Spleen (tissue), 7 donors: Measurements from ENCODE around the gene ZNF578.

Experiments used
- CTCF ChIP-seq, 11 experiments: fragments of 200-600 bp in 7 of 11; fragments of 450-650 bp in 4 of 11; sonication (generic) in 4 of 11; IDR thresholded peaks in 8 of 11; conservative IDR thresholded peaks in 3 of 11; 1 replicate in 7 of 11; 2 replicates in 4 of 11; pipeline versions ENCODE4 v1.4.0 to v1.8.0; 2016 to 2021; ENCODE audit warnings: antibody characterized with exemption in 11 of 11, inconsistent platforms in 4 of 11, mild to moderate bottlenecking in 1 of 11
- POLR2AphosphoS5 ChIP-seq, 3 donors: sonication (generic); formaldehyde crosslinking; IDR thresholded peaks; one replicate each; pipeline ENCODE4 v1.5.1; 2017; ENCODE audit warnings: antibody characterized with exemption in 3 of 3
- donor health status: DM: no; HTN: no; CAD: no; lungs with moderate emphysema.
- donor health status: DM: no; HTN: no; CAD: no.
- donor health status: DM: no; HTN: no; CAD: no.

GRCh38 chr19:52444506-52444905, 8.8 kb upstream of the ZNF578 start:
- TF ChIP-seq CTCF (IDR thresholded peaks at IDR 0.05 in 8 of 11, conservative IDR thresholded peaks at IDR 0.05 in 3 of 11) (no peak), POLR2AphosphoS5 (IDR thresholded peaks at IDR 0.05) (no peak)
